Bronchial epithelial cell (primary cell): ENCODE results near the gene SLC43A3. TPM values are rescaled to one million over a fixed set of nuclear protein-coding genes. Genes with fewer than 3 reads are reported as not detected.

Source experiments
- DNase-seq: peaks from one replicate; pipeline ENCODE4 v3.0.0-alpha.2; 2010; ENCODE audit warnings: low read depth
- FAIRE-seq: peaks from 2 replicates; lab custom pipeline; 2011; peaks lifted over from hg19 to GRCh38; lab: Jason Lieb, UNC
- H3K27me3 ChIP-seq: 2 replicates; pipeline ENCODE4 v1.5.1; 2011; ENCODE audit warnings: low read length; ENCODE audit not compliant: control insufficient read depth, insufficient read depth
- H3K36me3 ChIP-seq: 2 replicates; pipeline ENCODE4 v1.5.1; 2011; ENCODE audit warnings: low read length; ENCODE audit not compliant: control insufficient read depth, insufficient read depth
- H3K4me3 ChIP-seq: 2 replicates; pipeline ENCODE4 v1.5.1; 2011; ENCODE audit warnings: mild to moderate bottlenecking, low read depth, low read length, control low read depth
- total RNA-seq: library from RNA; depleted of rRNA; stranded (reverse); fragments of >200 nt; gene quantifications from 2 replicates; pipeline ENCODE4 v1.2.1, GENCODE V29; 2014
- TF ChIP-seq, protein P1 (sequence below): IDR thresholded peaks from 2 replicates; pipeline ENCODE4 v1.5.1; 2011; ENCODE audit warnings: mild to moderate bottlenecking, moderate library complexity, low read length, control low read depth, inconsistent platforms; ENCODE audit not compliant: insufficient read depth, severe bottlenecking

The SLC43A3 gene
- total RNA-seq, 1 donor from 2014 or later: 1.8 TPM

DNA sequence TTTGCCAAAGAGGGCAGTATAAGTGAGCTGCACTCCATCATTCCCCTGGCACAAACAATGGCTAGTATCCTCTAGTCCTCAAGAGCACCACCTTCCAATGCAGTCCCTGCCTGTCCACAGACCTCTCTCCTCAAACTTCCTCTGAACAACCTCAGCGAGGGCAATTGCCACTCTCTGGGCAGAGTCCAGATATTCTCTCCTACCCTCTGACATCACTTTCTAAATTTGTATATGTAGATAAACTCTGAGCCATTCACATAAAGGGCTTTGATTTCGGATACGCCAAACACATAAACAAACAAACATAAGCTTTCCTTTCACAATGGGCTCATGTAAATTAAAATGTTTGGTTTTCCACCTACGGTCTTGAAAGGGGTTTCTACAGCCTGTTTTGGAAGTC, 3.0 kb upstream of the SLC43A3 start:
- DNase-seq (no peak), FAIRE-seq (no peak)
- Histone ChIP-seq H3K4me3 (no peak overlapping the region), H3K36me3 (no peaks in the 10 kb centered on the region), H3K27me3 (peaks cover 4% of the 10 kb centered on the region)
- TF ChIP-seq, protein P1, sequence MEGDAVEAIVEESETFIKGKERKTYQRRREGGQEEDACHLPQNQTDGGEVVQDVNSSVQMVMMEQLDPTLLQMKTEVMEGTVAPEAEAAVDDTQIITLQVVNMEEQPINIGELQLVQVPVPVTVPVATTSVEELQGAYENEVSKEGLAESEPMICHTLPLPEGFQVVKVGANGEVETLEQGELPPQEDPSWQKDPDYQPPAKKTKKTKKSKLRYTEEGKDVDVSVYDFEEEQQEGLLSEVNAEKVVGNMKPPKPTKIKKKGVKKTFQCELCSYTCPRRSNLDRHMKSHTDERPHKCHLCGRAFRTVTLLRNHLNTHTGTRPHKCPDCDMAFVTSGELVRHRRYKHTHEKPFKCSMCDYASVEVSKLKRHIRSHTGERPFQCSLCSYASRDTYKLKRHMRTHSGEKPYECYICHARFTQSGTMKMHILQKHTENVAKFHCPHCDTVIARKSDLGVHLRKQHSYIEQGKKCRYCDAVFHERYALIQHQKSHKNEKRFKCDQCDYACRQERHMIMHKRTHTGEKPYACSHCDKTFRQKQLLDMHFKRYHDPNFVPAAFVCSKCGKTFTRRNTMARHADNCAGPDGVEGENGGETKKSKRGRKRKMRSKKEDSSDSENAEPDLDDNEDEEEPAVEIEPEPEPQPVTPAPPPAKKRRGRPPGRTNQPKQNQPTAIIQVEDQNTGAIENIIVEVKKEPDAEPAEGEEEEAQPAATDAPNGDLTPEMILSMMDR: no peak

- H3K27me3 ChIP-seq: peaks cover 4% of the 10 kb centered on the region
- FAIRE-seq (no peak), DNase-seq (no peak)
- H3K4me3 ChIP-seq: no peak overlapping the region
- H3K36me3 ChIP-seq: no peaks in the 10 kb centered on the region
- TF ChIP-seq, protein P1: no peak
Observed at GRCh38 chr11:57428643-57429042, 1.7 kb upstream of the SLC43A3 start.

- Histone ChIP-seq H3K36me3 (no peaks in the 10 kb centered on the region), H3K27me3 (peaks cover 4% of the 10 kb centered on the region), H3K4me3 (no peak overlapping the region)
- DNase-seq (peak; percentile 51), FAIRE-seq (no peak)
- TF ChIP-seq, protein P1: no peak
Observed at GRCh38 chr11:57427727-57428082, 784 bp upstream of the SLC43A3 start.

- FAIRE-seq: no peak
- peak; percentile 37 for DNase-seq
Observed at GRCh38 chr11:57426439-57426928, 437 bp downstream of the SLC43A3 start.

GRCh38 chr11:57425565-57426438, 1.1 kb downstream of the SLC43A3 start:
- FAIRE-seq: no peak
- peak; percentile 41 for DNase-seq
- Histone ChIP-seq H3K36me3 (no peaks in the 10 kb centered on the region), H3K4me3 (no peak overlapping the region), H3K27me3 (peaks cover 4% of the 10 kb centered on the region)
- TF ChIP-seq, protein P1: no peak

More at GRCh38 chr11:57426439-57426928, 437 bp downstream of the SLC43A3 start:
- Histone ChIP-seq H3K27me3 (peaks cover 4% of the 10 kb centered on the region), H3K36me3 (no peaks in the 10 kb centered on the region), H3K4me3 (peak overlapping the region; percentile 26)
- TF ChIP-seq, protein P1: no peak
